ENCODE measurements around the gene FFAR1.

DNA sequence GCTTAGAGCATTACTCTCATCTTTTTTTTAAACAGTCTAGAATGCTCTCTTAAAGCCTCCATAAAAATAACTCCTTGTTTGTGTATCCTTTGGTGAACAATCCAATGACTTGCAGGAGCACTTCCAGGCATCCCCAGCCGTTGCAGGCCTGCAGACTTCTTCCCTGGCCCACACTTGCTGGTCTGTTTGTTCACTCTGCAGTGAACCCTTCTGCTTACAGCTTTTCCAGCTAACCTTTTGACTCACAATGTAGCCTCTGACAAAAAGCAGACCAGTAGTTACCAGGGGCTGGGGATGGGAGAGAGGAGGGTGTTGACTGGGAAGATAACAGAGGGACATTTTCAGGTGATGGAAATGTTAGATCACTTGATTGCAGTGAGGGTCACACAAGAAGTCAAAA lies 32.3 kb downstream of the FFAR1 start:
- TF ChIP-seq, protein P1, sequence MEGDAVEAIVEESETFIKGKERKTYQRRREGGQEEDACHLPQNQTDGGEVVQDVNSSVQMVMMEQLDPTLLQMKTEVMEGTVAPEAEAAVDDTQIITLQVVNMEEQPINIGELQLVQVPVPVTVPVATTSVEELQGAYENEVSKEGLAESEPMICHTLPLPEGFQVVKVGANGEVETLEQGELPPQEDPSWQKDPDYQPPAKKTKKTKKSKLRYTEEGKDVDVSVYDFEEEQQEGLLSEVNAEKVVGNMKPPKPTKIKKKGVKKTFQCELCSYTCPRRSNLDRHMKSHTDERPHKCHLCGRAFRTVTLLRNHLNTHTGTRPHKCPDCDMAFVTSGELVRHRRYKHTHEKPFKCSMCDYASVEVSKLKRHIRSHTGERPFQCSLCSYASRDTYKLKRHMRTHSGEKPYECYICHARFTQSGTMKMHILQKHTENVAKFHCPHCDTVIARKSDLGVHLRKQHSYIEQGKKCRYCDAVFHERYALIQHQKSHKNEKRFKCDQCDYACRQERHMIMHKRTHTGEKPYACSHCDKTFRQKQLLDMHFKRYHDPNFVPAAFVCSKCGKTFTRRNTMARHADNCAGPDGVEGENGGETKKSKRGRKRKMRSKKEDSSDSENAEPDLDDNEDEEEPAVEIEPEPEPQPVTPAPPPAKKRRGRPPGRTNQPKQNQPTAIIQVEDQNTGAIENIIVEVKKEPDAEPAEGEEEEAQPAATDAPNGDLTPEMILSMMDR (conservative IDR thresholded peaks at IDR 0.05): no peak
- TF ChIP-seq EZH2 (IDR thresholded peaks at IDR 0.05; ENCODE audit: low read depth): no peak

Measured in PC-9 (cell line).